ENCODE data around the gene MAPRE2.

MAPRE2 gene

DNA sequence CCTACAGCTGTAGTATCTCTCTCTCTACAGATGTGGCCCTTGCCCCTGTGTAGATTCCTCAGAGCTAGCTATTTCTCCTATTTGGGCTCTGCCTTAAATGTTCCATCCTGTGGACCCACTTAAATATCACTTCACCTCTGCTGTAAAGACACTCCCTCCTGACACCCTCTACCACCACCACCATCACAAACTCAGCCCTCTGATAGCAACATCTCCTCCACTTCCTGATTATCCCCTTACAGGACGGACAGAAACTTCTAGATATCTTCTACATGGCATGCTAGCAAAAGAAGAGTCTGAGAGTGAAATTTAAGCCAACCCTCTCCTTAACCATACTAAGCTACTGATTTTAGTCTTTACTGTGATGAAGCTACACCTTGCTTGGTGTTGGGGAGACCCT is 3.2 kb upstream of the MAPRE2 start:
- no peak for DNase-seq (ENCODE audit: low spot score)

DNA sequence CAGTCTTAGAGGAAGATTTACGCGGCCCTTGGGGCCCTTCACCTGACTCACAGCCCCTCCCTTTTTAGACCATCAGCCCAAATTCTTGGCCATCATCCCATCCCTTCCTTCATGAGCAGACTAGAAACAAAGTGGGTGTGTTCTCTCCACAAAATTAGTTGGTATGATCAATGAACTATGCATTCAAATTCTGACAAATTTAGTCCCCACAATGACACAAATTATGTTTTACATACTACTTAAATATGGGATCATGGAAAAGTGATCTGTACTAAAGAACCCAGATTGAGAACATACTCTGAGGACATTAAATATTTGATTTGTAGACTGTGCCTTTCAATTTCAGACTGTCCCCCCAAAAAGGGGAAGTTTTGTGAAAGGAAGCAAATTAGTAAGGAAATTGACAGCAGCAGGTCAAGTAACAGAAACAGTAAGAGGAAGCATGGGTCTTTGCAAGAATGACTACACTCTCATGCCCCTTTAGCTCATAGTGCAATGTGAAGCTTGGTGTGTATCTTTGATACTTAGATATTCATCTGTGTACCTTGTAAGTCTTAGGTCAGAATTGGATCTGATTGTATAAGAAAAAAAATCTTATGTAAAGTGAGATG is 2.2 kb upstream of the MAPRE2 start:
- DNase-seq (ENCODE audit: low spot score): no peak

GRCh38 chr18:35040638-35040987 is 600 bp upstream of the MAPRE2 start:
- no peak for DNase-seq (ENCODE audit: low spot score)

- no peak for DNase-seq (ENCODE audit: low spot score)
Observed at GRCh38 chr18:35041815-35042387, 688 bp downstream of the MAPRE2 start.

GRCh38 chr18:35042389-35043071 is 1.3 kb downstream of the MAPRE2 start:
- DNase-seq (ENCODE audit: low spot score): no peak

DNA sequence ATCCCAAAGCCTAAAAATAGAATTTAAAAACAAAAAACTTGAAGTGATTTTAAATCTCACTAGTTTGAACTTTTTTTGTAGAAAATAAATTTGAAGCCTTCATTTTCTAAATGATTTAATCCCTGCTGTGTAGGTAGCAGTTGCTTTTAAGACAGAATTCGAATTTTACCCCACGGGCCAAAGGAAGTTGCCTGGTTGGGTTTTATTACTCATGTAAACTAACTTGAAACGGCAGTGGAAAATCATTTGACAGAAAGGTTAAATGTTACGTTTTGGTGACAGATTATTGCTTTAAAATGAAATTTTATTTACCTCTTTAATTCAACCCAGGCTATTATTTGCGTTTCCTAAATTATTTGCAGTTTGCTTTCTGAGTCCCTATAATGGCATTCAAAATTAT is 2.0 kb downstream of the MAPRE2 start:
- DNase-seq (ENCODE audit: low spot score): no peak

DNA sequence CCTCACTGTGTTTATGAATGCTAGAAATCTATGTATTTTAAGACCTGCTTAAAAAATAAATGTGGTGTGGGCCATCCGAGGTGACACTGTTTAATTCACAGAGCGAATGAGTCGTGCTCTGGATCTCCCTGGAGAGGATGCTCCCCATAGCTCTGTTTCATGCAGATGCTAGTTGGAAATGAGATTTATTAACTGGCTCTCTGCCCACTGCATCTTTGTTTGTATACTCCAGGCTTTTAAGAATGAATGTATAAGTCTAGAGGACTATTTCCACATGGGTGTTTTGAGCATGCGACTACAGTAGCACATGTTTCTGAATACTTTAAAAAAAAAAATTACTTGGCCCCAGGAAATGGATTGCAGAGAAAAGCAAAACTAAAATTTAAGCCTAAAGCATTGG is 3.9 kb downstream of the MAPRE2 start:
- no peak for DNase-seq (ENCODE audit: low spot score)

DNA sequence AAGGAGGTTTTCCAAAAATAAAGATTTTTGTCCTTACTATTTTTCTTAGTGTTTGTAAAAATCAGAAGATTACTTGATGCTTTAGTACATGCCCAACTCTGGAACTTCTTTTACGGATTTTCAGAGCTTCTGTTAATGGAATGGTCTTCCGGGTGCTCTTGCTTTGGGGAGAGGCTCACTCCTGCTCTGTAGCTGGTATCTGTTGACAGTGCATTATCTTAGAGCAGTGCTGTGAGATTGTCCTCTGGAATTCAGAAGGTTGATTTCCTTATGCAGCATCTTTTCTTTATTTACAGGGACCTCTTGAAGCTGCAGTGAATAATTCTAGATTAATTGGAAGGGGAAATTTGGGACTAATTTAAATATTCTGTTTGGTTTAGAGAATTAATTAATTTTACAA is 4.6 kb downstream of the MAPRE2 start:
- no peak for DNase-seq (ENCODE audit: low spot score)

GRCh38 chr18:35047697-35048292 is 6.6 kb downstream of the MAPRE2 start:
- no peak for DNase-seq (ENCODE audit: low spot score)

DNA sequence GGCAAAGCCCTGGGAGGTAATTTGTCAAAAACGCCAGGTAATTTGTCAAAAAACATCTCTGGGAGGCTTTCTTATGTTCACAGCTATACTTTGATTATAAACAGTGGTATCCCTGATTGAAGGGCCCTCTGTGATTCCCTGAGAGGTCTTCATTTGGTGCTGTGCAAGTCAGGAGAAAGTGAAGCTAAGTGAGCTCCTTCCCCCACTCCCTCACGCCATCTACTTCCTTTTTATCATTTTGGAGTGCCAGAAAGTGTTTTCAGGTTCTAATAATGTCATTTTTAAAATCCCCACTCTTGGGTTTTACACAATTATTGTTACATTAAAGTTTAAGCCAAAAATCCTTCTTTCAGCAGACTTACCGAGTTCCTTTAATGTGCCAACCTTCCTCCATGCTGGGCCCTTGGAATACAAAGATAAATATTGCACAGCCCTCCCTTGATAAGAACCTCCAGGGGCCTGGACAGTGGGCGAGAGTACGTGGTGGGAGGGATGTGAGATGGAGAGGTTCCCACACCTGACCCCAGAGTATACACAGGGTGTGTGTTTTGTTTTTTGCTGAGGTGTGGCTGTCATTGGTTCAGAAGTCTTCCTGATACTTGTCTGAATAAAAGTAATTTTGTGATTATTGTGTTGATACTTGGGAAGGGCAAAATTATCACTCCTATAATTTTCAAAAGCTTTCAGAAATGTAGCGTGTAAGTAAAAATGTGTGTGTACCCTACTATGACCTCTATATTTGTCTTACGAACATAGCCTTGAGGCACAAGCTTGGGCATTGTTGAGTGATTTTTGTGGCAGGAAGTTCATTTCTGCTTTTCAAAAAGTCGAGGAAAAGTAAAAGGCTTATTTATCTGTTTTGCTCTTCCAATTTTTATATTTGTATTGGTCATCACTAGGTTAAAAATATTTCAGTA is 8.2 kb downstream of the MAPRE2 start:
- DNase-seq (ENCODE audit: low spot score): no peak

DNA sequence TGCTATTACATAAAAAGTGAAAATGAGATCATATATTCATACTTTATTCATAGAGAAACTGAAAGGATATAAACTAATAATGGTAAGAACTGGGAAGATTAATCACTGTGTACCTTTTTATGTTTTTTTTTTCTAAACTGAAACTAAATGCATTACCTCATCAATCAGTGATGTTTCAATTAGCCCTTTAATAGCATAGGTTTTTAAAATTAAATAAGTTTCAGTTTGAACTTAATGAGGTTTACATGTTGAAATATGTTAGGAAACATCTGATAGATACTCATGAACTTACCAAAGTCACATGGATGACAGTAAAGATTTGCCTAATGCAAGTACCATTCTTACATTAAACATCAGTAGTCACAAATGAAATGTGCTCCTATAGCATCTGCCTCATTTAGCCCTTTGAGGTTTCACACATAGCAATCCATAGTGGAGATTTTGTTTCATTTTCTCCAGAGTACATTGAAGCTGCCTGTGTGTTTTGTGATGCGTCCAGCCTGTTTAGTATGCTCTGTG is 8.9 kb downstream of the MAPRE2 start:
- DNase-seq (ENCODE audit: low spot score): no peak

- no peak for DNase-seq (ENCODE audit: low spot score)
Observed at GRCh38 chr18:35050705-35051195, 9.5 kb downstream of the MAPRE2 start.

GRCh38 chr18:35051641-35052377 is 10.6 kb downstream of the MAPRE2 start:
- no peak for DNase-seq (ENCODE audit: low spot score)

GRCh38 chr18:35054401-35054800 is 13.2 kb downstream of the MAPRE2 start:
- no peak for DNase-seq (ENCODE audit: low spot score)

- DNase-seq (ENCODE audit: low spot score): no peak
Observed at GRCh38 chr18:35055105-35055504, 13.9 kb downstream of the MAPRE2 start.

- DNase-seq (ENCODE audit: low spot score): no peak
Observed at GRCh38 chr18:35055726-35056125, 14.5 kb downstream of the MAPRE2 start.

DNA sequence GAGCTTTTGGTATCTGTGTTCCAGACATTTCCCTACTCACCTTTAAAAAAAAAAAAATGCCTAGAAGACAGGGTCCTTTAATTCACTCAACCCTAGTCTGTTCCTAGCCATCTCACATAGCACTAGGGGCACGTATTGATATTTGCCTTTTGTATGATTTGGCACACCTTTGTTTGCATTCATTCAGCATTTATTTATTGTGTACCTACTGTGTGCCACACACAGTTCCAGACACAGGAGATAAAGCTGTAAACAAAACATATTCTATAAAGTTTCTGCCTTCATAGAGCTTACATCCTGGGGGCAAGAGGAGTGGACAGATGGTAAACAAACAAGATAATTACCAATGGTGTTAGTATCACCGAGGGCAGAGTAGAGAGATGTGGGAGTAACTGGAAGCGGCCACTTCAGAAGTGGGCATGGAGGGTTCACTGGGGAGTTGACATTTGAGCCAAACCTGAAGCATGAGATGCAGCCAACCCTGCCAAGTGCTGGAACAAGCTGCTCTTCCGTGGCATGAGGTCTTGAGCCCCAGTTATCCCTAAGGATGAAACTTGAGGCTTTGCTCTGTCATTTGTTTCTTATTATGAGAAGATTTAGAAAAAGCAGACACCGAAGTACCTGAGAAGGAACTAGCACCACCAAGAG is 18.2 kb downstream of the MAPRE2 start:
- no peak for DNase-seq (ENCODE audit: low spot score)

DNA sequence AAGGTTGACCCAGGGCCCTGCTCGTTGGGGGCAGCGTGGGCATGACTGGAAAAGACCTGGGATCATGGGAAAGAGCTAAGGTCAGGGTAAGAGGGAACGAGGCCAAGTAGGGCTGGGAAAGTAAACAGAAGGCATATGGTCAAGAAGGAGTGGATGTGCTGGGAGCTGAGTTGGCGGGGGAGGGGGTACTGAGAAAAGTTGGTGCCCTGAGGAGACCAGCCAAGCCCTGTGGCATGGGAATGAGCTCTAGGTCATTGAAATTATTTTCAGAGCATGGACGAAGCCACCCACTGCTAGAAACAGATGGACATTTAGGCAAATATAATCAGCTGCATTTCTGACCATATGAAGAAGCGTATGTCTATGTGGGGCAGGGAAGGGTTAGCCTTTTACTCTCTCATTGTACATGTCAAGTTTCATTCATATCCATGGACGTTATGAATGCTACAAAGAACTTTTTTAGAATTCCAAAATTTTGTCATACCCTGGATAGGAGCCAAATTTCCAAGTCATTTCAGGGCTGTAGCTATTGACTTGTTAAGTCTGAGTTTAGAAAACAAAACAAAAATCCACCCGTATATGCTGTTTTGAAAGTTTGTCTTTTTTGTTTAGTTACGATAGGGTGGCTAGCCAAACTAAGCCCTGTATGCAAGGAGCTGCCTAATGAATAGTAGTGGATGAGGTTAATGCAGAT is 19.1 kb downstream of the MAPRE2 start:
- no peak for DNase-seq (ENCODE audit: low spot score)

DNA sequence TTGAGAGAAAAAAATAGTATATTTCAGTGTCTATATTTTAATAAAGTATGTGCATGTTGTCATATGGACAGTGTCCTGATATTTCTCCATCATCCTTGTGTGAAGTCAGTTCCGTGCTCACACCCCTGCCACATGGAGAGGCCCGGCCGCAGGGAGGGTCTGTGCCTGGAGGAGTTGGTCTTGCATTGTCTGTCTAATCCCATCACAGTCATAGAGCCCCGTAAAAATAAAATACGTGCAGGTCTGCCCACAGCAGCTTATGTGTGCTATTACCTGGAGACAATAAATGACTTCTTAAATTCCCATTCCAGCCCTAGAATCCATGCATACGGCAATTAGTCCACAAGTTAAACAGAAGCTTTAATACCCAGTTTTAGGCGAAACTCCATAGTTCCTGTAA is 20.1 kb downstream of the MAPRE2 start:
- DNase-seq (ENCODE audit: low spot score): no peak

DNA sequence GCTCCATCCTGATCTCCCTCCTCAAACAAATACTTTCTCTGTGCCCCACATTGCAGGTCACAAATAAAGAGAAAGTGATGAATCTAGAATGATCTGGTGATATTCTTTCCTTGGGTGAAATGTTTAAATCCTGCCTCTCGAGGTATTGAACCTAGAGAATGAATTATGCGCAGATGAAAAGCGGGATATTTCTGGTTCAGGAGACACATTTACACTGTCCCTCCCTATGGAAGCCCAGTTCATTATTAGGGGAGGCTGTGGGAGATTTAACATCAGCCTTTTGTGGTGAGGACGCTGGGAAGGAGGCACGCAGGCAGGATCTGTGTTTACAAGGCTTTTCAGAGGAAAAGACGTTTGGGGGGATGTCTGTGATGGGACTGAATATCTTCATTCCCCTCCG is 20.6 kb downstream of the MAPRE2 start:
- DNase-seq (ENCODE audit: low spot score): no peak

All from AG08395 (cell line).